B cell (primary cell): ENCODE data around the gene SLC4A2. TPM values are rescaled to one million over a fixed set of nuclear protein-coding genes. Genes with fewer than 3 reads are reported as not detected.

Experiments used
- ATAC-seq: fragments of 200-7000 bp; cut with Tn5 transposase; one replicate; pipeline ENCODE4 v1.10.0; 2021; ENCODE audit warnings: low read depth, mild to moderate bottlenecking, moderate number of reproducible peaks, moderate library complexity
- CTCF ChIA-PET: fragments of 350-600 bp; sonication (Branson Sonifier 250); formaldehyde crosslinking; loops from one replicate; lab custom pipeline; 2021; ENCODE audit warnings: antibody characterized with exemption, inconsistent platforms; lab: Charles Lee
- POLR2A ChIA-PET: fragments of 350-600 bp; sonication (Branson Sonifier 250); formaldehyde crosslinking; loops from one replicate; lab custom pipeline; 2021; ENCODE audit warnings: antibody characterized with exemption; lab: Charles Lee
- DNase-seq: peaks from one replicate; pipeline ENCODE4 v3.0.0; 2013
- H2AFZ ChIP-seq: 2 replicates; pipeline ENCODE4 v1.6.1; 2012; ENCODE audit warnings: mild to moderate bottlenecking, low read depth, low read length; ENCODE audit not compliant: insufficient read depth, poor library complexity, severe bottlenecking
- H3K27ac ChIP-seq, 2 donors: 1 replicate in 1 of 2; 2 replicates in 1 of 2; pipeline ENCODE4 v1.5.1; 2012 to 2013; ENCODE audit warnings: low read length in 2 of 2, mild to moderate bottlenecking in 2 of 2, moderate library complexity in 1 of 2
- H3K27me3 ChIP-seq, 4 experiments: fragments of 200-600 bp in 1 of 4; sonication (generic) in 1 of 4; replicated peaks in 1 of 4; 1 replicate in 2 of 4; 2 replicates in 2 of 4; pipeline versions ENCODE4 v1.6.1 to v1.7.0; 2013 to 2016; ENCODE audit warnings: low read length in 3 of 4, mild to moderate bottlenecking in 2 of 4, mixed read lengths in 1 of 4, moderate library complexity in 1 of 4; ENCODE audit not compliant: insufficient read depth in 4 of 4, control insufficient read depth in 3 of 4; ENCODE audit errors: control extremely low read depth in 1 of 4
- H3K36me3 ChIP-seq, 2 experiments: replicated peaks in 1 of 2; 1 replicate in 1 of 2; 2 replicates in 1 of 2; pipeline versions ENCODE4 v1.6.1 to v1.7.1; 2013; ENCODE audit warnings: low read length in 1 of 2; ENCODE audit not compliant: insufficient read depth in 2 of 2, control insufficient read depth in 1 of 2; ENCODE audit errors: control extremely low read depth in 1 of 2, extremely low read depth in 1 of 2
- H3K4me1 ChIP-seq, 2 donors: fragments of 200-600 bp in 1 of 2; sonication (generic) in 1 of 2; 1 replicate in 1 of 2; 2 replicates in 1 of 2; pipeline versions ENCODE4 v1.5.1 to v1.6.1; 2013 to 2017; ENCODE audit warnings: low read length in 2 of 2; ENCODE audit not compliant: control insufficient read depth in 2 of 2, insufficient read depth in 2 of 2
- H3K4me2 ChIP-seq: replicated peaks from 2 replicates; pipeline ENCODE3; 2012; ENCODE audit warnings: mild to moderate bottlenecking, low read depth, low read length; ENCODE audit not compliant: poor library complexity, severe bottlenecking
- H3K4me3 ChIP-seq, 5 experiments: fragments of 200-600 bp in 1 of 5; sonication (generic) in 1 of 5; 1 replicate in 3 of 5; 2 replicates in 2 of 5; pipeline versions ENCODE4 v1.5.1 to v1.7.0; 2011 to 2016; ENCODE audit warnings: low read length in 4 of 5, mild to moderate bottlenecking in 4 of 5, low read depth in 2 of 5, control low read depth in 1 of 5, moderate library complexity in 1 of 5; ENCODE audit not compliant: insufficient read depth in 1 of 5; ENCODE audit errors: control extremely low read depth in 1 of 5, extremely low read depth in 1 of 5
- H3K79me2 ChIP-seq: fragments of 200-600 bp; sonication (generic); one replicate; pipeline ENCODE4 v1.6.0; 2016; ENCODE audit warnings: low read length; ENCODE audit not compliant: control insufficient read depth, insufficient read depth
- H3K9ac ChIP-seq: fragments of 200-600 bp; sonication (generic); 2 replicates; pipeline ENCODE4 v1.6.1; 2017; ENCODE audit warnings: mild to moderate bottlenecking, low read length, moderate library complexity
- H3K9me3 ChIP-seq, 3 donors: one replicate each; pipeline versions ENCODE4 v1.6.1 to v1.7.1; 2013; ENCODE audit warnings: low read length in 2 of 3; ENCODE audit not compliant: control insufficient read depth in 2 of 3, insufficient read depth in 1 of 3; ENCODE audit errors: control extremely low read depth in 1 of 3
- H4K20me1 ChIP-seq: 2 replicates; pipeline ENCODE4 v1.6.0; 2012; ENCODE audit warnings: mild to moderate bottlenecking, low read length; ENCODE audit not compliant: insufficient read depth, control insufficient read depth, poor library complexity, severe bottlenecking
- H3K27ac Mint-ChIP-seq: one replicate; pipeline ENCODE4 v1.8.0; 2021; ENCODE audit warnings: mixed read lengths
- H3K27me3 Mint-ChIP-seq: one replicate; pipeline ENCODE4 v1.8.0; 2021; ENCODE audit warnings: mixed read lengths
- H3K4me1 Mint-ChIP-seq: one replicate; pipeline ENCODE4 v1.8.0; 2021; ENCODE audit warnings: mixed read lengths
- H3K4me3 Mint-ChIP-seq: one replicate; pipeline ENCODE4 v1.8.0; 2021; ENCODE audit warnings: mixed read lengths
- H3K9me3 Mint-ChIP-seq: one replicate; pipeline ENCODE4 v1.8.0; 2022; ENCODE audit warnings: mixed read lengths; ENCODE audit not compliant: insufficient read depth
- CTCF ChIP-seq: fragments of 200-600 bp; IDR thresholded peaks from one replicate; pipeline ENCODE4 v1.8.0; 2022; ENCODE audit warnings: antibody characterized with exemption, mild to moderate bottlenecking
- EZH2 ChIP-seq: IDR thresholded peaks from 2 replicates; pipeline ENCODE4 v1.6.1; 2012; ENCODE audit warnings: borderline replicate concordance, low read depth, mild to moderate bottlenecking, moderate library complexity, low read length; ENCODE audit not compliant: insufficient read depth, poor library complexity, severe bottlenecking
- WGBS: methylation state at CpG from one replicate; pipeline ENCODE4 v1.1.5; 2013; ENCODE audit warnings: missing lambda C conversion rate; ENCODE audit not compliant: insufficient coverage; 5-methylcytosine and 5-hydroxymethylcytosine counted together
- intact Hi-C: fragments of 100-400 bp; cut with micrococcal nuclease; formaldehyde crosslinking; loops from one replicate; pipeline ENCODE4 v1.10.0; 2022
- polyA plus RNA-seq: library from polyadenylated mRNA; depleted of rRNA; stranded (reverse); fragments of >200 nt; gene quantifications from 2 replicates; pipeline ENCODE4 v1.2.3, GENCODE V29; 2012
- total RNA-seq, 2 donors: library from RNA; stranded (reverse); fragments of 120-200 nt in 1 of 2; gene quantifications; 1 replicate in 1 of 2; 2 replicates in 1 of 2; pipeline versions ENCODE4 v1.2.3 to v1.2.4, GENCODE V29; 2013 to 2022

The SLC4A2 gene
- total and polyA plus RNA-seq, 2 donors (not counting 1 experiment from before 2014, with no cell fraction given): 82.8 to 113 TPM

- 89% methylated on average over 7 of the region's 8 CpGs for WGBS
- H3K4me1 Mint-ChIP-seq: peaks cover 53% of the 10 kb centered on the region
- peaks cover 36 to 48% of the 10 kb centered on the region in 2 donors for H3K4me1 ChIP-seq
- H3K27ac ChIP-seq: no peak overlapping the region
- H3K4me2 ChIP-seq: no peak overlapping the region
- intact Hi-C loops: no loop called here
- H3K9ac ChIP-seq: no peak overlapping the region
- H2AFZ ChIP-seq: no peak overlapping the region
- no peaks in the 10 kb centered on the region for H4K20me1 ChIP-seq
- no peak for ATAC-seq
- no peak overlapping the region for H3K4me3 ChIP-seq
- no peak overlapping the region for H3K4me3 Mint-ChIP-seq
- H3K27me3 ChIP-seq: peaks cover 0 to 41% (median 18%) of the 10 kb centered on the region in 4 experiments
- ChIA-PET CTCF (interaction anchor here (1.0 to 1.5 kb wide), 3 partner anchors 8 to 118 kb away, joined by 3 read pairs; no protein-coding TSS in a partner anchor), POLR2A (no interaction called here)
- H3K36me3 ChIP-seq: no peaks in the 10 kb centered on the region
- peaks cover 0 to 28% (median 0%) of the 10 kb centered on the region in 3 donors for H3K9me3 ChIP-seq
- no peak for DNase-seq
- no peaks in the 10 kb centered on the region for H3K9me3 Mint-ChIP-seq
- no peaks in the 10 kb centered on the region for H3K79me2 ChIP-seq
- no peak overlapping the region for H3K27ac Mint-ChIP-seq
- no peak for TF ChIP-seq EZH2
- TF ChIP-seq CTCF: no peak
- peaks cover 29% of the 10 kb centered on the region for H3K27me3 Mint-ChIP-seq
These were observed 42.9 kb upstream of the SLC4A2 start for GRCh38 chr7:151016505-151016904.

DNA sequence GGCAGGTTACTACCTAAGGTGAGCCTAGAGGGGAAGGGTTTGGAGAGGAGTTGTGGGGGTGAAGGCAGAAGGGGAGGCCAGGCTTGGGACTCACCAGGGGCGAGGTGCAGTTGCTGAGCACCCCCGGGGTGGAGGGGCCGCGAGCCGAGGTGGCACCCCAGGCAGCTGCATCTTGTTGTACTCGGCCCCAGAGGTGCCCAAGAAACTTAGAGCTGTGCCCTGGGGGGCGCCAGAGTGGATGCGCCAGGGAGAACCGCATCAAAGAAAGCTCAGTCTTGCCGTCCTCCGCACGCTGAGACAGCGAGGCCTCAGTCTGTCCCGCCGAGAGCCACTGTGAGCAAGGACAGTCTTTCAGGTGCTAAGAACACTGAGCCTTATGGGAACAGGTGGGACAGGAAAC is 42.4 kb upstream of the SLC4A2 start:
- H3K9me3 Mint-ChIP-seq: no peaks in the 10 kb centered on the region
- H3K9me3 ChIP-seq: peaks cover 0 to 28% (median 0%) of the 10 kb centered on the region in 3 donors
- peaks cover 36 to 48% of the 10 kb centered on the region in 2 donors for H3K4me1 ChIP-seq
- ATAC-seq: no peak
- H3K4me1 Mint-ChIP-seq: peaks cover 53% of the 10 kb centered on the region
- no peaks in the 10 kb centered on the region for H3K79me2 ChIP-seq
- peak overlapping the region; percentile 91 for H3K4me3 Mint-ChIP-seq
- 91% methylated on average over 15 of the region's 15 CpGs for WGBS
- POLR2A ChIA-PET: interaction anchor here (2.3 kb wide), 1 partner anchor 11 kb away, joined by 11 read pairs; the partner anchor contains the start of gene ABCB8
- no peaks in the 10 kb centered on the region for H3K36me3 ChIP-seq
- peaks cover 0 to 43% (median 18%) of the 10 kb centered on the region in 4 experiments for H3K27me3 ChIP-seq
- no peak overlapping the region for H3K27ac Mint-ChIP-seq
- peaks cover 26% of the 10 kb centered on the region for H3K27me3 Mint-ChIP-seq
- no peak overlapping the region for H3K9ac ChIP-seq
- no peak for DNase-seq
- no peak overlapping the region for H2AFZ ChIP-seq
- no peak overlapping the region for H3K27ac ChIP-seq
- CTCF ChIA-PET: interaction anchor here (1.0 to 3.1 kb wide), 5 partner anchors 9 to 119 kb away, joined by 3 to 25 read pairs (median 3); partner anchors contain the start of gene ABCB8
- intact Hi-C loops: no loop called here
- no peak overlapping the region for H3K4me3 ChIP-seq
- no peak for TF ChIP-seq CTCF
- H4K20me1 ChIP-seq: no peaks in the 10 kb centered on the region
- H3K4me2 ChIP-seq: no peak overlapping the region
